Measurements from ENCODE around the gene CRMP1. TPM values are rescaled to one million over a fixed set of nuclear protein-coding genes. Genes with fewer than 3 reads are reported as not detected.

CRMP1 gene
- total RNA-seq, 3 donors from 2014 or later, result 0.08 TPM; not detected in 2

DNA sequence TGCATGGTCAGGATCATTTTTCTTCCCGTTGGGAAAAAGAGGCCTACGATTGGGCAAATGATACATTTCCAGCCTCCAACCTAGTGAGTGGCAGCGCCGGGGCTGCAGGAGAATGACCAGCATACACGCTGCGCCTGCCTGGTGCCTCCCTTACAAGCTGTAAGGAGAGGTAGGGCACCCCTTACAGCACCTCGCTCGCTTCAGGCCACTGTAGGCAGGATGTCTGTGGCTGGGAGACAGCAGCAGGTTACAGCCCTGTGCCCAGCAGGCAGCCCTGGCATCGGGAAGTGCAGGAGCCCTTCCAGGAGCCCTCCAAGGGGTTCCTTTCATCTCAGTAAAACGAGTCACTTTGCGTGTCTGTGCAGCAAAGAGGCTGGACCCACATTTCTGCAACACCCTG is 93.5 kb downstream of the CRMP1 start:
- H3K4me3 Mint-ChIP-seq, result no peak overlapping the region
- peaks cover 2% of the 10 kb centered on the region for H3K27me3 Mint-ChIP-seq (ENCODE audit: low read depth)
- no peaks in the 10 kb centered on the region for H3K4me1 Mint-ChIP-seq (ENCODE audit: low read depth)

DNA sequence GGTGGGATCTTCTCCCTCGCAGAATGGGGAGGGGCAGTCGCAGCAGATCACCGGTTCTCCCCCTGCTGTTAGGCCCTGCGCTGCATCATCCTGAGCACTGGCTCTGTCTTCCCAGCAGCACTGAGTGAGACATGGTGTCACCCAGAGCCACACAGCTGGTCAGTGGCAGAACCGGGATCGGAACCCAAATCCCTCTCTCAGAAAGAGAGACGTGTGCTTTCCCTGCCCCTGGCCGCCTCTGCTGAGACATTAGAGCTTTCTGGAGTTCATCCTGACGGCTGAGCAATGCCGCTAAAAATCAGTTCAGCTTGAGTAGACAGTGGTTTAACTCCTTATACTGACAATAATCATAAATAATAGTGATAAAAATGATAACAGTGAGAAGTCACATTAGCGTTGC is 93.9 kb downstream of the CRMP1 start:
- H3K36me3 Mint-ChIP-seq (ENCODE audit: insufficient read depth), result no peaks in the 10 kb centered on the region

More for the DNA sequence above, 93.5 kb downstream of the CRMP1 start:
- Mint-ChIP-seq H3K36me3 (ENCODE audit: insufficient read depth) (no peaks in the 10 kb centered on the region), H3K9me3 (no peaks in the 10 kb centered on the region)
- no peak for DNase-seq
- no peak for ATAC-seq

DNA sequence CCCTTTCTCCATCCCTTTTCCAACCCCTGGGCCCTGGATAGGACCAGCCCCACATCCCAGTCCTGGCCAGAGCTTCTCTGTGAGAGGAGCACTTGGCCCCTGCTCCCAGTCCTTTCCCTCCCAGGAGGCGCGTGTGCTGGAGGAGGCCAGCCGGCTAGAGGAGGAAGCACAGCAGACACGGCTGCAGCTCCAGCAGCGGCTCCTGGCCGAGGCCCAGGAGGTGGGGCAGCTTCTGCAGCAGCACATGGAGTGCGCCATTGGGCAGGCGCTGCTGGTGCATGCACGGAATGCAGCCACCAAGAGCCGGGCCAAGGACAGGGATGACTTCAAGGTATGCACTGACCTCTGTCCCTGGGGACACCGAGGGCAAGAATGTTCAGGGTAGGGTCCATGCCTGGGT is 94.4 kb downstream of the CRMP1 start:
- Mint-ChIP-seq H3K27me3 (ENCODE audit: low read depth) (peaks cover 2% of the 10 kb centered on the region), H3K4me3 (no peak overlapping the region), H3K9me3 (no peaks in the 10 kb centered on the region), H3K36me3 (ENCODE audit: insufficient read depth) (no peaks in the 10 kb centered on the region), H3K4me1 (ENCODE audit: low read depth) (no peaks in the 10 kb centered on the region)
- ATAC-seq (no peak), DNase-seq (no peak)

More for the DNA sequence above, 93.9 kb downstream of the CRMP1 start:
- peaks cover 2% of the 10 kb centered on the region for H3K27me3 Mint-ChIP-seq (ENCODE audit: low read depth)
- H3K4me3 Mint-ChIP-seq, result no peak overlapping the region
- H3K4me1 Mint-ChIP-seq (ENCODE audit: low read depth), result no peaks in the 10 kb centered on the region
- ATAC-seq, result no peak
- no peak for DNase-seq
- H3K9me3 Mint-ChIP-seq, result no peaks in the 10 kb centered on the region

DNA sequence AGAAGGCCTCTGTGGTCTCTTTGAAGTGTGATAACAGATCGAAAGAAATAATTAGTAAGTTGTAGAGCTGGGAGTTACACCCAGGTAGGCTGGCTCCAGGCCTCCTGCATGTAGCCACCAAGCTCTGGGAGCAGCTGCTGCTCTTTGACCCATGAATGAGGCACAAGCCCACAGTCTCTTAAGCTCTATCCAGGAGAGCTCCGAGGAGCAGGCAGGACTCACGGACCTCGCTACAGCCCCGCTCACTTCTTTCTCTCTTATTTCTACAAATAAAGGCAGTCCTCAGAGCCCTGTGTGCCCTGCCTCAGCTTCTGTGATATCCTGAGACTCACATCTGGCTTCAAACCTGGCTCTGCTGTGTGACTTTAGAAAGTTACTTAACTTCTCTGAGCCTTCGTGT is 95.0 kb downstream of the CRMP1 start:
- no peak for ATAC-seq
- H3K4me1 Mint-ChIP-seq (ENCODE audit: low read depth), result no peaks in the 10 kb centered on the region
- H3K9me3 Mint-ChIP-seq, result no peaks in the 10 kb centered on the region
- no peaks in the 10 kb centered on the region for H3K36me3 Mint-ChIP-seq (ENCODE audit: insufficient read depth)
- peaks cover 2% of the 10 kb centered on the region for H3K27me3 Mint-ChIP-seq (ENCODE audit: low read depth)
- no peak overlapping the region for H3K4me3 Mint-ChIP-seq
- no peak for DNase-seq

DNA sequence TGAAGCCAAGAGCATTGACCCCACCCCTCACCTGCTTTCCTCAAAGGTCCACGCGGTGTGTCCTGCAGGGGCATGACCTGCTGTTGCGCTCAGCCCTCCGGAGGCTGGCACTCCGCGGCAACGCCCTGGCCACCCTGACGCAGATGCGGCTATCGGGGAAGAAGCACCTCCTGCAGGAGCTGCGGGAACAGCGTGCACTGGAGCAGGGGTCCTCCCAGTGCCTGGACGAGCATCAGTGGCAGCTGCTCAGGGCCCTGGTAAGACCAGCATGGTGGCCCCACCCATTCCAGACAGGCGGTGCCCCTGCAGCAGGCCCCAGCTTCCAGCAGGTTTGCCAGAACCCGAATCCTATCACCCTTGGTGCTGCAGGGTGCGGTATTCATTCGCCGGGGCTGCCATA is 95.9 kb downstream of the CRMP1 start:
- DNase-seq (no peak), ATAC-seq (no peak)
- Mint-ChIP-seq H3K9me3 (no peaks in the 10 kb centered on the region), H3K27me3 (ENCODE audit: low read depth) (peaks cover 2% of the 10 kb centered on the region), H3K36me3 (ENCODE audit: insufficient read depth) (no peaks in the 10 kb centered on the region), H3K4me3 (no peak overlapping the region), H3K4me1 (ENCODE audit: low read depth) (no peaks in the 10 kb centered on the region)

DNA sequence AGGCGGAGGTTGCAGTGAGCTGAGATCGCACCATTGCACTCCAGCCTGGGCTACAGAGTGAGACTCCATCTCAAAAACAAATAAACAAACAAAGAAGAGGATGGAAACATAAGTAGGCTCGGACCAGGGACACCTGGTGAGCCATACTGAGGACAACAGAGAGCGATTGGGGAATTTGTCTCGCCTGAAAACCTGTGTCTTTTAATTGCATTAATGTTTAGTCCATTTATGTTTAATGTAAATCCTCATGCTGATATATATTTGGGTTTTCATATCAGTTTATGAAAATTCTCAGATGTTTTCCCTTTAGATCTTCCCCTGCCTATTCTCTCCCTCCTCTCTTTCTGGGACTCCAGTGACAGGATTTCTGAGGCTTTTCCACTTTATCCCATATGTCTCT is 97.3 kb downstream of the CRMP1 start:
- Mint-ChIP-seq H3K4me3 (no peak overlapping the region), H3K9me3 (no peaks in the 10 kb centered on the region), H3K4me1 (ENCODE audit: low read depth) (no peaks in the 10 kb centered on the region), H3K36me3 (ENCODE audit: insufficient read depth) (no peaks in the 10 kb centered on the region), H3K27me3 (ENCODE audit: low read depth) (peaks cover 2% of the 10 kb centered on the region)
- ATAC-seq, result no peak
- DNase-seq, result no peak

DNA sequence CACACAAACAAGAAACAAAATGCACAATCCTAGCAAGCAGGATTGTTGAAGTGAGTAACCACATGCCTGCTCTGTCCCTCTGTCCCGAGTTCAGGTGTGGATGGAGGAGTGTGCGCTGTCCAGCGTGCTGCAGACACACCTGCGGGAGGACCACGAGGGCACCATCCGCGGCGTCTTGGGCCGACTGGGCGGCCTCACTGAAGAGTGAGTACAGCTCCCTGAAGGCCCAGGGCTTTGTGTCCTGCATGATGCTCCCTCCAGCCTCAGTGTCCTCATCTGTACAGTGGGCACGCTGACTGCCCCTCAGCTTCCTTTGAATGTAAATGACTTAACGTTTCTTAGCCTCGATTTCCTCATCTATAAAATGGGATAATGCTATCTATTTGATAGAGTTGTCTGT is 99.4 kb downstream of the CRMP1 start:
- H3K4me3 Mint-ChIP-seq, result no peak overlapping the region
- H3K27me3 Mint-ChIP-seq (ENCODE audit: low read depth), result peaks cover 2% of the 10 kb centered on the region
- ATAC-seq (no peak), DNase-seq (no peak)
- no peaks in the 10 kb centered on the region for H3K4me1 Mint-ChIP-seq (ENCODE audit: low read depth)
- H3K9me3 Mint-ChIP-seq, result no peaks in the 10 kb centered on the region
- no peaks in the 10 kb centered on the region for H3K36me3 Mint-ChIP-seq (ENCODE audit: insufficient read depth)

DNA sequence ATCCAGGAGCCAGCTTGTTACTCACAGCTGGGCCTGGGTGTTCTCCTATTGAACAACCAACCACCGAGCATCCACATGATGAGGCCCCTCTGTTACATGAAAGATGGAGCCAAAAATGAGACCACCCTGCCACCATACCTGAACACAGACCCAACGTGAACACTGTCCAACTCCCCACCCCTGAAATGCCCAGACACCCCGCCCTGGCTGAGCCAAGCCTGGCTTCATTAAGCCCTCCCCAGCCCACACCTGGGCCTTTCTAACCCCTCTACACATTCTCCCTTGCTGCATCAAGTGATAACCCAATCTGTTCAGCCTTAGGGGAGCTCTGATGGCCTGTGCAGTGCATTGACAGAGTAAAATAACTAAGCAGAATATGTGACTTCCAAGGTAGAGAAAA is 101.2 kb downstream of the CRMP1 start:
- Mint-ChIP-seq H3K27me3 (ENCODE audit: low read depth) (no peaks in the 10 kb centered on the region), H3K4me1 (ENCODE audit: low read depth) (no peaks in the 10 kb centered on the region), H3K36me3 (ENCODE audit: insufficient read depth) (no peaks in the 10 kb centered on the region), H3K4me3 (no peak overlapping the region), H3K9me3 (no peaks in the 10 kb centered on the region)
- ATAC-seq (no peak), DNase-seq (no peak)

DNA sequence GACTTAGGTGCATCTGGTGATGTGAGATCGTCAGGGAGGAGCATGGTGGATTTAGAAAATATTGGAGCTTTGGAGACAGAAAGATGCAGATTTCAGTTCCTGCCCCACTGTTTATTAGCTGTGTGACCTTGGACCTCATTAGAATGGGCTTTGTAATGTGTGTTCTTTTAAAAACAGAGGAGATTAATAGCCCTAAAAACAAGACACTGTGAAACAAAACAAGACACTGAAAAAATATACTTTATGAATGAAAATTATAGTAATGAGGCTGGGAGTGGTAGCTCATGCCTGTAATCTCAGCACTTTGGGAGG is 102.4 kb downstream of the CRMP1 start:
- no peaks in the 10 kb centered on the region for H3K27me3 Mint-ChIP-seq (ENCODE audit: low read depth)
- no peaks in the 10 kb centered on the region for H3K36me3 Mint-ChIP-seq (ENCODE audit: insufficient read depth)
- no peak overlapping the region for H3K4me3 Mint-ChIP-seq
- H3K4me1 Mint-ChIP-seq (ENCODE audit: low read depth), result no peaks in the 10 kb centered on the region
- no peak for ATAC-seq
- H3K9me3 Mint-ChIP-seq, result no peaks in the 10 kb centered on the region
- no peak for DNase-seq

DNA sequence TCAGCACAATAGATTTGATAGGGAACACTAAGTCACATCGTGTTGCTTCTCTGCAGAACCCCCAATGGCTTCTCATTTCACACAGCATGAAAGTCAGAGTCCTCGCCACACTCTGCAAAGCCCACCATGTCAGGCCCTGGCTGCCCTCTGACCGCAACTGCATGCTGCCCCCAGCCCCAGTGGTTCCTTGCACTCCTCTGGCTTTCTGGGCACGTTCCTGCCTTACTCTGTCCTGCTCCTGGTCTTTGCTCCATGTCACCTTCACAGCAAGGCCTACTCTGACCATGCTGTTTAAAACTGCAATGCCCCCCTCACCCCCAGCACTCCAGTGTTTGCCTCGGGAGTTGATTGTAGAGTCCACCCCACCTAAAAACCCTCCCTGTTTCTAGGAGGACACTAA is 103.7 kb downstream of the CRMP1 start:
- Mint-ChIP-seq H3K36me3 (ENCODE audit: insufficient read depth) (no peaks in the 10 kb centered on the region), H3K9me3 (no peaks in the 10 kb centered on the region), H3K27me3 (ENCODE audit: low read depth) (no peaks in the 10 kb centered on the region), H3K4me1 (ENCODE audit: low read depth) (no peaks in the 10 kb centered on the region), H3K4me3 (no peak overlapping the region)
- DNase-seq (no peak), ATAC-seq (no peak)

DNA sequence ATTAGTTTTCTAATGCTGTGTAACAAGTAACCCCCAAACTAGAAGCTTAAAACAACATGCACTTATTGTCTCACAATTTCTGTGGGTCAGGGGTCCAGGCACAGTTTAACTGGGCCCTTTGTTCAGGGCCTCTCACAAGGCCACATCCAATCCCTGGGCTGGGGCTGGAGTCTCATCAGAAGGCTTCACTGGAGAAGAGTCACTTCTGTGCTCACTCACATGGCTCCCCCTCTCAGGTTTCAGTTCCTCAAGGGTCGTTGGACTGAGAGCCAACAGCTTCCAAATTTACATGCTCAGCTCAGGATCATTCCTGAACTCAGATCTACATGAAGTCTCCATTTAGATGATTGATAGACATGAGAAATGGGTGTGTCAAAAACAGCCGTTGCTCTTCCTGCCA is 104.7 kb downstream of the CRMP1 start:
- Mint-ChIP-seq H3K4me1 (ENCODE audit: low read depth) (no peaks in the 10 kb centered on the region), H3K9me3 (no peaks in the 10 kb centered on the region), H3K27me3 (ENCODE audit: low read depth) (no peaks in the 10 kb centered on the region), H3K36me3 (ENCODE audit: insufficient read depth) (no peaks in the 10 kb centered on the region), H3K4me3 (no peak overlapping the region)
- no peak for DNase-seq
- no peak for ATAC-seq

DNA sequence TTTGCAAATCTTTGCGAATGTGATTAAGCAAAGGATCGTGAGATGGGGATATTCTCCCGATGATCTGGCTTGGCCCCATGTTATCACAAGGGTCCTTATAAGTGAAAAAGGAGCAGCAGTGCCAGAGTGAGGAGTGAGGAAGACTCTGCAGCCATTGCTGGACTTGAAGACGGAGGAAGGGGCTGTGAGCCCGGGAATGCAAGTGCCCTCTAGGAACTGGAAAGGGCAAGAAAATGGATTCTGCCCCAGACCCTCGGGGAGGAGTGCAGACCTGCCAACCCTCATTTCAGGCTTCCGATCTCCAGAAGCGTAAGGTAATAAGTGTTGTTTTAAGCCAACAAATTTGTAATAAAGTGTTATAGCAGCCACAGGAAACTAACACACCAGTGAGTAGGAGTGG is 105.6 kb downstream of the CRMP1 start:
- H3K36me3 Mint-ChIP-seq (ENCODE audit: insufficient read depth), result no peaks in the 10 kb centered on the region
- ATAC-seq, result no peak
- no peak overlapping the region for H3K4me3 Mint-ChIP-seq

DNA sequence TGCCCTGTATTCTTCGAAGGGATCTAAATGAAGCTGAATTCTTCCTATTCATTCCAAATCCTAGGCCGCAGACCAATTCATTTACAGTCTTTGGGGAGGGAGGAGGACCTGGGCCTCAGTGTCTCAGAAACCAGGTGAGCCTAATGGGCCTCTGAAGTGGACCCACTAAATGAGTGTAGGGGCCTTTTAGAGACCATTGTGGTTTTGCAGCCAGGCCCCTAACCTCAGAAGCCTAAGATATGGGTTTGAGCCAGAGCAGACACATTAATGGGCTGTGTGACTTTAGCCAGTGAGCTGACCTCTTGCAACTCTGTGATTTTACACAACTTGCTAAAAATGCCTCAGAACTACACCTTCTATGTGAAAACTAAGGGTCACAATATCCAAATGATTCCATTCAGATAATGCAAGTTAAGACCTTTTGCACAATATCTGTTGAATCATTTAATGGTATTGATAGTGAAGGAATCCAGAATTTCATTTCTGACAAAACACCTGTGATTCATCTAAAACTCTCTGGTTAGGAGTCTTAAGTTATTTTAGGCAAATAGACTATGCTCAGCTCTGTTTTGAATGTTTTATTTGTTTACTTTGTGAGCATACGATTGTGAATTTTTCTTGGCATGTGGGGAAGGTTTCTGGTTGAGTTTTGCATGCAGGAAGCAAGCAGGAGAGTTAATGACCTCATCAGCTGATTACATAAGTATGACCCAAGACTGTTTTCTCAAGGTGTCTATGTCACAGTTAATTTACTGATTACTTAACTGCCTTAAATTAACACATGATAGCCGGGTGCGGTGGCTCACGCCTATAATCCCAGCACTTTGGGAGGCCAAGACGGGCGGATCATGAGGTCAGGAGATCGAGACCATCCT is 106.8 kb downstream of the CRMP1 start:
- DNase-seq (no peak), ATAC-seq (no peak)
- H3K36me3 Mint-ChIP-seq (ENCODE audit: insufficient read depth), result no peaks in the 10 kb centered on the region
- H3K27me3 Mint-ChIP-seq (ENCODE audit: low read depth), result peaks cover 3% of the 10 kb centered on the region
- no peaks in the 10 kb centered on the region for H3K4me1 Mint-ChIP-seq (ENCODE audit: low read depth)
- no peak overlapping the region for H3K4me3 Mint-ChIP-seq
- H3K9me3 Mint-ChIP-seq, result no peaks in the 10 kb centered on the region

More for the DNA sequence above, 105.6 kb downstream of the CRMP1 start:
- no peak for DNase-seq
- H3K9me3 Mint-ChIP-seq, result no peaks in the 10 kb centered on the region
- H3K27me3 Mint-ChIP-seq (ENCODE audit: low read depth), result peaks cover 3% of the 10 kb centered on the region
- H3K4me1 Mint-ChIP-seq (ENCODE audit: low read depth), result no peaks in the 10 kb centered on the region

DNA sequence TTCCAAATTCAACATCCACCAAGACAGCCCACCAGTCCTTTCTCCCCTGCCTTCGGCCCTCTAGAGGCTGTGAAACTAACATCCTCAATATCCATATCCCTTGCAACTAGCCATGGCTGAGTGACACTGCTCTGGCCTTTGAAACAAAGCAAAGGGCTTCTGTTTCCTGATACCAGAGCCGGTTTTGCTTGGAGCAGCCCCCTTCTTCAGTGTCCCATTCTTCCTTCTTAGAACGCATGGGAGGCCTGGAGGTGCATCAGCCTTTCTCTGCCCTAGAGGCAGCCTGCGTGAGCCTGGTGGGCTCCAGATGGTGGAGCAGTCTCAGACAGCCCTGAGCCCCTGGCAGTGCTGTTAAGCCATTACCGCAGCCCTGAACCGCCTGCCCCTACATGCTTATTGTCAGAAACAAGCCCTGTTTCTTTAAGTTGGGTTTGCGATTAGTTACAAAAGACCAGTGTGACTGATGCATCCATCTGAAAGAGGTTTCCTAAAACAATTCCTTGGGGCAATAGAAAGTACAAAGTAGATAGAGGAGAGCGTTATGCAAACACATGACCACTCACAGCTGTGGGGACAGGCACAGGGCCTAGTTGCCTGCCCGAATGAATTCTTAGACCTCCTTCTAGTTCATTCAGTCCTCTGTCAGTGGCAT is 107.8 kb downstream of the CRMP1 start:
- H3K4me1 Mint-ChIP-seq (ENCODE audit: low read depth), result no peaks in the 10 kb centered on the region
- no peak for DNase-seq
- H3K36me3 Mint-ChIP-seq (ENCODE audit: insufficient read depth), result no peaks in the 10 kb centered on the region
- H3K4me3 Mint-ChIP-seq, result no peak overlapping the region
- ATAC-seq, result no peak
- H3K27me3 Mint-ChIP-seq (ENCODE audit: low read depth), result peaks cover 3% of the 10 kb centered on the region
- no peaks in the 10 kb centered on the region for H3K9me3 Mint-ChIP-seq

DNA sequence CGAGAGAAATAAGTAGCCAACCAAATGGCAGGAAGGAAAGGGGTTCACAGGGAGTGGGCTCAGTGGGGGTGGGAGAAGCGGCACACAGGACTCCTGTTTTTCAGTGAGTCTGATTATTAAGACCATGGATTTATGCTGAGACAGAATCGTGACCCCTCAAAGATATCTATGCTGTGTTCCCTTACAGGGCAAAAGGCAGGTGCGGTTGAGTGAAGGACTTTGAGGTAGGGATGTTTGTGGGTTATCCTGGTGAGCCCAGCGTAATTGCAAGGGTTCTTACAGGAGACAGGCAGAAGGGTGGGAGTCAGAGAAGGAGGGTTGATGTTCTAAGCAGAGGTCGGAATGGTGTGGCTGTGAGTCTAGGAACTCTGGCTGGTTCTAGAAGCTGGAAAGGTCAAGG is 108.9 kb downstream of the CRMP1 start:
- Mint-ChIP-seq H3K4me3 (no peak overlapping the region), H3K4me1 (ENCODE audit: low read depth) (no peaks in the 10 kb centered on the region), H3K9me3 (no peaks in the 10 kb centered on the region), H3K27me3 (ENCODE audit: low read depth) (peaks cover 3% of the 10 kb centered on the region), H3K36me3 (ENCODE audit: insufficient read depth) (no peaks in the 10 kb centered on the region)
- DNase-seq, result no peak
- no peak for ATAC-seq
